Keratinocyte (primary cell): ENCODE data around the gene ASS1. TPM values are rescaled to one million over a fixed set of nuclear protein-coding genes. Genes with fewer than 3 reads are reported as not detected.

Source experiments
- DNase-seq: peaks from one replicate; pipeline ENCODE4 v3.0.0-alpha.2; 2011; ENCODE audit warnings: low read depth, missing footprints, low spot score
- FAIRE-seq: peaks from 2 replicates; lab custom pipeline; 2011; peaks lifted over from hg19 to GRCh38; lab: Jason Lieb, UNC
- H2AFZ ChIP-seq: 2 replicates; pipeline ENCODE4 v1.6.0; 2012; ENCODE audit warnings: low read length, control low read depth, inconsistent platforms; ENCODE audit not compliant: control insufficient read depth
- H3K27ac ChIP-seq: 2 replicates; pipeline ENCODE4 v1.5.1; 2011; ENCODE audit warnings: low read length; ENCODE audit not compliant: control insufficient read depth, insufficient read depth
- H3K27me3 ChIP-seq: 3 replicates; pipeline ENCODE4 v1.6.0; 2011; ENCODE audit warnings: low read length; ENCODE audit not compliant: control insufficient read depth, insufficient read depth; ENCODE audit errors: extremely low read depth
- H3K36me3 ChIP-seq, 2 experiments: 2 replicates in 1 of 2; 3 replicates in 1 of 2; pipeline ENCODE4 v1.5.1; 2011; ENCODE audit warnings: low read length in 2 of 2, mild to moderate bottlenecking in 1 of 2; ENCODE audit not compliant: control insufficient read depth in 2 of 2, insufficient read depth in 2 of 2; ENCODE audit errors: extremely low read depth in 1 of 2
- H3K4me1 ChIP-seq: 3 replicates; pipeline ENCODE4 v1.5.1; 2011; ENCODE audit warnings: low read length; ENCODE audit not compliant: control insufficient read depth, insufficient read depth; ENCODE audit errors: extremely low read depth
- H3K4me2 ChIP-seq: 3 replicates; pipeline ENCODE4 v1.6.0; 2011; ENCODE audit warnings: low read depth, low read length; ENCODE audit not compliant: control insufficient read depth, insufficient read depth; ENCODE audit errors: extremely low read depth
- H3K4me3 ChIP-seq, 3 experiments: fragments of 200-600 bp in 1 of 3; sonication (generic) in 1 of 3; 2 replicates in 2 of 3; 3 replicates in 1 of 3; pipeline ENCODE4 v1.5.1; 2011 to 2016; ENCODE audit warnings: low read length in 3 of 3, mild to moderate bottlenecking in 3 of 3, control low read depth in 2 of 3, inconsistent platforms in 1 of 3, low read depth in 1 of 3, mixed read lengths in 1 of 3, mixed run types in 1 of 3, moderate library complexity in 1 of 3; ENCODE audit not compliant: control insufficient read depth in 2 of 3, insufficient read depth in 2 of 3; ENCODE audit errors: extremely low read depth in 1 of 3
- H3K79me2 ChIP-seq: 2 replicates; pipeline ENCODE4 v1.6.0; 2012; ENCODE audit warnings: low read length; ENCODE audit not compliant: control insufficient read depth, insufficient read depth
- H3K9ac ChIP-seq: 3 replicates; pipeline ENCODE4 v1.6.0; 2011; ENCODE audit warnings: low read length; ENCODE audit not compliant: control insufficient read depth, insufficient read depth; ENCODE audit errors: extremely low read depth
- H3K9me1 ChIP-seq: 3 replicates; pipeline ENCODE4 v1.6.0; 2011; ENCODE audit warnings: low read length; ENCODE audit not compliant: control insufficient read depth, insufficient read depth; ENCODE audit errors: extremely low read depth
- H3K9me3 ChIP-seq: 2 replicates; pipeline ENCODE4 v1.5.1; 2012; ENCODE audit warnings: low read depth, low read length; ENCODE audit not compliant: control insufficient read depth
- H4K20me1 ChIP-seq: 3 replicates; pipeline ENCODE4 v1.6.0; 2011; ENCODE audit warnings: low read length; ENCODE audit not compliant: control insufficient read depth, insufficient read depth; ENCODE audit errors: extremely low read depth
- EZH2 ChIP-seq: IDR thresholded peaks from one replicate; pipeline ENCODE4 v1.6.1; 2012; ENCODE audit warnings: inconsistent platforms, mild to moderate bottlenecking, low read length, moderate library complexity
- dilution Hi-C: fragments of 300-500 bp; cut with MboI; formaldehyde crosslinking; loops from one replicate; pipeline ENCODE4 v1.7.0; 2020; ENCODE audit warnings: low sequenced_read_pairs; ENCODE audit not compliant: extremely low pct_ligation_motif_present
- polyA plus RNA-seq, 5 experiments: library from polyadenylated mRNA; depleted of rRNA in 3 of 5; stranded (reverse) in 3 of 5; stranded (forward) in 1 of 5; unstranded in 1 of 5; fragments of >200 nt; gene quantifications; 1 replicate in 1 of 5; 2 replicates in 3 of 5; 3 replicates in 1 of 5; pipeline versions ENCODE4 v1.2.1 to v1.2.3, GENCODE V29; 2011 to 2012; ENCODE audit warnings: missing spikeins in 2 of 5, low read depth in 1 of 5, low replicate concordance in 1 of 5
- TF ChIP-seq, protein P1 (sequence below), 3 experiments: IDR thresholded peaks in 1 of 3; conservative IDR thresholded peaks in 1 of 3; optimal IDR thresholded peaks in 1 of 3; 2 replicates in 2 of 3; 3 replicates in 1 of 3; pipeline versions ENCODE3 to v1.5.1; 2011; ENCODE audit warnings: low read length in 3 of 3, mild to moderate bottlenecking in 3 of 3, moderate library complexity in 2 of 3, control low read depth in 1 of 3, inconsistent platforms in 1 of 3; ENCODE audit not compliant: insufficient read depth in 2 of 3; ENCODE audit errors: extremely low read depth in 1 of 3

Gene ASS1
- polyA plus RNA-seq, 1 donor (not counting 4 experiments of a cell fraction or from before 2014, with no cell fraction given), result 52.4 TPM

DNA sequence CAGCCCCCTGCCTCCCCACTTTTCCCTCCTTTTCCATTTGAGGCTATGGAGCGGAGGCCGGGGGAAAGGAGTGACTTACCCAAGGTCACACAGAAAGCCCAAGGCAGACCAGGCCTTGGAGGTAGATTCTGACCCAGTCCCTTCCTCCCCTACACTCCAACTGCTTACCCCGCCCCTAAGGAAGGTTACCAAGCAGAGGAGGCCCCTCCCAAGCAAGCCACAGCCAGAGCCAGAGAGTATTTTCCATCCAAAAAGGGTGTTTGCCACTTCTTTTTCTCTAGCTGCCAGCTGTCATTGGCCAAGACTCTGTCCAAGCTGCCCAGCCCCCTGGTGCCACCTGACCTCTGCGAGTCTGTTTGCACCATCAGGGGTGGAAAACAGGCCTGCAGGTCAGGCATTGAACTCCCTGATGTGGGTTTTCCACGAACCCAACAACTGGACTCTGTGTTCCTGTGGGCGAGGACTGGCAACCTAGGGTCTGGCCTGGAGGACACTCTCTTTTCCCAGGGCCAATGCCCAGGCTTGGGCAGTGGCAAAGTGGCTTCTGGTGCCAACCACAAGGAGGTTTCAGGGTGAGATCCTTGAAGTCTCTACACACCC lies 6.3 kb upstream of the ASS1 start:
- Histone ChIP-seq H3K9ac (no peak overlapping the region), H3K4me2 (no peak overlapping the region), H3K27ac (no peak overlapping the region), H3K9me1 (no peaks in the 10 kb centered on the region), H3K4me1 (no peaks in the 10 kb centered on the region), H3K27me3 (peaks cover 15% of the 10 kb centered on the region), H3K36me3 (no peaks in the 10 kb centered on the region), H3K79me2 (no peaks in the 10 kb centered on the region), H3K4me3 (no peak overlapping the region), H3K9me3 (peaks cover 1% of the 10 kb centered on the region), H2AFZ (no peak overlapping the region), H4K20me1 (no peaks in the 10 kb centered on the region)
- FAIRE-seq, result no peak
- dilution Hi-C loops, result no loop called here
- TF ChIP-seq, protein P1, sequence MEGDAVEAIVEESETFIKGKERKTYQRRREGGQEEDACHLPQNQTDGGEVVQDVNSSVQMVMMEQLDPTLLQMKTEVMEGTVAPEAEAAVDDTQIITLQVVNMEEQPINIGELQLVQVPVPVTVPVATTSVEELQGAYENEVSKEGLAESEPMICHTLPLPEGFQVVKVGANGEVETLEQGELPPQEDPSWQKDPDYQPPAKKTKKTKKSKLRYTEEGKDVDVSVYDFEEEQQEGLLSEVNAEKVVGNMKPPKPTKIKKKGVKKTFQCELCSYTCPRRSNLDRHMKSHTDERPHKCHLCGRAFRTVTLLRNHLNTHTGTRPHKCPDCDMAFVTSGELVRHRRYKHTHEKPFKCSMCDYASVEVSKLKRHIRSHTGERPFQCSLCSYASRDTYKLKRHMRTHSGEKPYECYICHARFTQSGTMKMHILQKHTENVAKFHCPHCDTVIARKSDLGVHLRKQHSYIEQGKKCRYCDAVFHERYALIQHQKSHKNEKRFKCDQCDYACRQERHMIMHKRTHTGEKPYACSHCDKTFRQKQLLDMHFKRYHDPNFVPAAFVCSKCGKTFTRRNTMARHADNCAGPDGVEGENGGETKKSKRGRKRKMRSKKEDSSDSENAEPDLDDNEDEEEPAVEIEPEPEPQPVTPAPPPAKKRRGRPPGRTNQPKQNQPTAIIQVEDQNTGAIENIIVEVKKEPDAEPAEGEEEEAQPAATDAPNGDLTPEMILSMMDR (optimal IDR thresholded peaks at IDR 0.05 in 1 of 3, IDR thresholded peaks at IDR 0.05 in 1 of 3, conservative IDR thresholded peaks at IDR 0.05 in 1 of 3; ENCODE audit: extremely low read depth in 1 of 3, insufficient read depth in 2 of 3, low read length in 3 of 3), result no peak
- no peak for TF ChIP-seq EZH2
- DNase-seq, result no peak

DNA sequence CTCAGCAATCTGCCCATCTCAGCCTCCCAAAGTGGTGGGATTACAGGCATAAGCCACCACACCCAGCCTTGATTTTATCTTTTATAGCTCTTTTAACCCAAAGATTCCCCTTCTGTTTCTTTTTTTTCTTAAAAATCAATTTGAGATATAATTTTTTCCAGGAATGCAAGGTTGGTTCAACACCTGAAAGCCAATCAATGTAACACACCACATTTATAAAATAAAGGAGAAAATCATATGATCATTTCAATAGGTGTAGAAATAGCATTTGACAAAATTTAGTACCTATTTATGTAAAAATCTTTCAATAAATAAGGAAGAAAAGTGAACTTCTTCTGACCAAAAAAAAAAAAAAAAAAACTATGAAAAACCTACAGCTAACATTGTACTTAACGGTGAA lies 3.7 kb upstream of the ASS1 start:
- dilution Hi-C loops, result no loop called here
- no peaks in the 10 kb centered on the region for H3K9me1 ChIP-seq
- H3K9ac ChIP-seq, result no peak overlapping the region
- H3K36me3 ChIP-seq, result no peaks in the 10 kb centered on the region
- H3K4me2 ChIP-seq, result no peak overlapping the region
- no peak overlapping the region for H2AFZ ChIP-seq
- H3K27ac ChIP-seq, result no peak overlapping the region
- DNase-seq (no peak), FAIRE-seq (no peak)
- peaks cover 14% of the 10 kb centered on the region for H3K27me3 ChIP-seq
- peaks cover 1% of the 10 kb centered on the region for H3K9me3 ChIP-seq
- no peak overlapping the region for H3K4me3 ChIP-seq
- TF ChIP-seq EZH2, result no peak
- TF ChIP-seq, protein P1 (optimal IDR thresholded peaks at IDR 0.05 in 1 of 3, IDR thresholded peaks at IDR 0.05 in 1 of 3, conservative IDR thresholded peaks at IDR 0.05 in 1 of 3; ENCODE audit: extremely low read depth in 1 of 3, insufficient read depth in 2 of 3, low read length in 3 of 3), result no peak
- H3K79me2 ChIP-seq, result no peaks in the 10 kb centered on the region
- peaks cover 11% of the 10 kb centered on the region for H3K4me1 ChIP-seq
- H4K20me1 ChIP-seq, result no peaks in the 10 kb centered on the region
